ENCODE data around the gene IPPK.

Gene IPPK

GRCh38 chr9:92655896-92656536 is 13.9 kb downstream of the IPPK start:
- H3K4me3 ChIP-seq (ENCODE audit: low read depth, low read length), result no peak overlapping the region
- in situ Hi-C loops (cut with HindIII; ENCODE audit: low sequenced_read_pairs), result no loop called here
- no peak for DNase-seq (ENCODE audit: low read depth)
- no peak for TF ChIP-seq CTCF (IDR thresholded peaks at IDR 0.05; ENCODE audit: low read depth, low read length, missing control alignments)

- in situ Hi-C loops (cut with HindIII; ENCODE audit: low sequenced_read_pairs), result no loop called here
- no peak overlapping the region for H3K4me3 ChIP-seq (ENCODE audit: low read depth, low read length)
- no peak for DNase-seq (ENCODE audit: low read depth)
- TF ChIP-seq CTCF (IDR thresholded peaks at IDR 0.05; ENCODE audit: low read depth, low read length, missing control alignments), result no peak
Measured at GRCh38 chr9:92655366-92655765, 14.6 kb downstream of the IPPK start.

- no peak for DNase-seq (ENCODE audit: low read depth)
- no peak overlapping the region for H3K4me3 ChIP-seq (ENCODE audit: low read depth, low read length)
- no peak for TF ChIP-seq CTCF (IDR thresholded peaks at IDR 0.05; ENCODE audit: low read depth, low read length, missing control alignments)
- in situ Hi-C loops (cut with HindIII; ENCODE audit: low sequenced_read_pairs), result no loop called here
Measured at GRCh38 chr9:92654481-92655301, 15.2 kb downstream of the IPPK start.

- in situ Hi-C loops (cut with HindIII; ENCODE audit: low sequenced_read_pairs), result no loop called here
- TF ChIP-seq CTCF (IDR thresholded peaks at IDR 0.05; ENCODE audit: low read depth, low read length, missing control alignments), result no peak
- no peak for DNase-seq (ENCODE audit: low read depth)
- no peak overlapping the region for H3K4me3 ChIP-seq (ENCODE audit: low read depth, low read length)
Measured at GRCh38 chr9:92652461-92652860, 17.5 kb downstream of the IPPK start.

- in situ Hi-C loops (cut with HindIII; ENCODE audit: low sequenced_read_pairs), result no loop called here
- DNase-seq (ENCODE audit: low read depth), result peak; percentile 44
- no peak overlapping the region for H3K4me3 ChIP-seq (ENCODE audit: low read depth, low read length)
- TF ChIP-seq CTCF (IDR thresholded peaks at IDR 0.05; ENCODE audit: low read depth, low read length, missing control alignments), result no peak
Measured at GRCh38 chr9:92650839-92651621, 18.9 kb downstream of the IPPK start.

- DNase-seq (ENCODE audit: low read depth), result no peak
- TF ChIP-seq CTCF (IDR thresholded peaks at IDR 0.05; ENCODE audit: low read depth, low read length, missing control alignments), result no peak
- in situ Hi-C loops (cut with HindIII; ENCODE audit: low sequenced_read_pairs), result no loop called here
- H3K4me3 ChIP-seq (ENCODE audit: low read depth, low read length), result no peak overlapping the region
Measured at GRCh38 chr9:92650296-92650695, 19.6 kb downstream of the IPPK start.

All from astrocyte of the cerebellum (primary cell).